ENCODE data around the gene XRCC1. TPM values are rescaled to one million over a fixed set of nuclear protein-coding genes. Genes with fewer than 3 reads are reported as not detected.
A peak's percentile ranks its signal among the peaks of the same experiment; 100 is the strongest.

Gene XRCC1
- total and polyA plus RNA-seq, 9 of the 15 experiments (the other 6 are each of a cell fraction or from before 2014, with no cell fraction given) = 1.5 to 36.9 (median 24.9) TPM

DNA sequence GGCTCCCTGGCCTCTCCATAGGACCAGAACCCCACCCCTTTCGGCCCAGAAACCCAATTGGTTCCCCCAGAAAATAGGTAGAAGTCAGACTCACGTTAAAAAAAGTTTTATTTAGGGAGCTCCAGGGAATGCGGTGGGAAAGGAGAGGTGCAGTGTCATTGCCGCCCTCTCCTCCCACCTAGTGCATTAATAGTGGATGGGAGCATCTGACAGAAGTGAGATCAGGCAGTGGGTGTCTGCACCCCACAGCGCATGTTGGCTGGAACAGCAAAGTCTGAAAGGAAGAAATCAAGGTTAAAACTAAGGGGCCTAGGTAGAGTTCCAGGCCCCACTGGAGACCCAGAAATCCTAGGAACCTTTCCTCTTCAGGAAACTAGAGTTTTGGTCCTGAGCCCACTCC lies 68.7 kb downstream of the XRCC1 start (continued):
- TF ChIP-seq ZBTB1 (CRISPR knock-in tag; IDR thresholded peaks at IDR 0.05; ENCODE audit: borderline replicate concordance, low read depth) (no peak), ARHGAP35 (IDR thresholded peaks at IDR 0.05; ENCODE audit: partially characterized antibody) (no peak), POLR3A (IDR thresholded peaks at IDR 0.05; ENCODE audit: borderline replicate concordance, extremely low read depth, insufficient read depth, insufficient read length) (no peak)

DNA sequence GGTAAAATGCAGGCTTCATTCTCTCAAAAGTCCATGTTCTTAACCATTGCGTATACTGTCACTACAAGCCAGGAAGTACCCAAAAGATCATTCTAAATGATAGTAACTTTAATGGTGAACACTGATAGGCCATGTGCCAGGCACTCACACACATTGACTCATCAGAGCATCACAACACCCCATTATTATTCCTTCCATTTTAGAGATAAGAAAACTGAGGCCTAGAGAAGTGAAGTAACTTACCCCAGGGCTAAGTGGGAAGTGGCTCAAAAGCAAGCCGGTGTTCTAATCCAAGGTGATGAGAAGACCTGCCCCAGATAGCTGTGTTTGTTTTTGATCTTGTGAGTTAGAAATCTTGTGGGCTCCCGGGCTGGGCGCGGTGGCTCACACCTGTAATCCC lies 69.4 kb downstream of the XRCC1 start:
- DNase-seq (ENCODE audit: extremely low read depth in 1 of 4, low spot score in 3 of 4) (peak in 1 of 4 experiments; percentile 31), ATAC-seq (no peak), FAIRE-seq (peak; percentile 11)
- H3K9me1 ChIP-seq (ENCODE audit: control insufficient read depth, insufficient read depth, low read length) = no peaks in the 10 kb centered on the region
- CTCF ChIA-PET (ENCODE audit: low intra/inter-chr PET ratio) = interaction anchor here (1.1 kb wide), 1 partner anchor 261 kb away, joined by 3 read pairs; no protein-coding TSS in a partner anchor
- no peak overlapping the region for H3K4me3 ChIP-seq
- H3K4me1 ChIP-seq (replicated peaks in 1 of 2; ENCODE audit: control insufficient read depth in 2 of 2, insufficient read depth in 2 of 2, low read length in 2 of 2) = peaks cover 21 to 33% of the 10 kb centered on the region in 2 experiments
- H4K20me1 ChIP-seq (replicated peaks; ENCODE audit: control insufficient read depth, insufficient read depth, low read length) = no peaks in the 10 kb centered on the region
- intact Hi-C loops (cut with micrococcal nuclease) (no loop called here), in situ Hi-C loops (cut with MboI) (no loop called here)
- WGBS (ENCODE audit: insufficient coverage, low coverage, missing lambda C conversion rate) = 75% methylated on average over 5 of the region's 5 CpGs
- BruUV-seq (replicated peaks) = no TSS peak
- H3K4me2 ChIP-seq (ENCODE audit: insufficient read depth, low read length) = no peak overlapping the region
- no peaks in the 10 kb centered on the region for H3K79me2 ChIP-seq (ENCODE audit: control insufficient read depth, insufficient read depth, low read length)
- H3K27ac ChIP-seq (ENCODE audit: extremely low read depth, low read depth, low read length) = no peak overlapping the region
- POLR2A ChIA-PET = interaction anchor here (0.8 kb wide), 1 partner anchor 42 kb away, joined by 7 read pairs; no protein-coding TSS in a partner anchor
- no peak overlapping the region for H3K9ac ChIP-seq (ENCODE audit: insufficient read depth in 1 of 2, low read depth in 2 of 2, low read length in 2 of 2)
- H2AFZ ChIP-seq (ENCODE audit: low read depth, low read length) = no peak overlapping the region
- 0 out of 3 replicates have a peak, but pooled peaks cover 2% of the 10 kb centered on the region for H3K36me3 ChIP-seq (ENCODE audit: control insufficient read depth, insufficient read depth, low read length)
- H3K9me3 ChIP-seq (replicated peaks; ENCODE audit: control insufficient read depth, insufficient read depth, low read depth, low read length) = no peaks in the 10 kb centered on the region
- no peaks in the 10 kb centered on the region for H3K27me3 ChIP-seq (ENCODE audit: control insufficient read depth in 2 of 2, insufficient read depth in 2 of 2, low read length in 2 of 2)
- TF ChIP-seq RBM25 (IDR thresholded peaks at IDR 0.05; ENCODE audit: low read depth, low read length, severe bottlenecking) (peak; percentile 94), ATF1 (CRISPR knock-in tag; IDR thresholded peaks at IDR 0.05) (no peak), ATF1 (tag; IDR thresholded peaks at IDR 0.05) (peak; percentile 28; the same call in 1 of the 2 replicates), ZFPM2 (CRISPR knock-in tag; IDR thresholded peaks at IDR 0.05) (no peak), ADNP (tag; IDR thresholded peaks at IDR 0.05) (peak; percentile 91), ESRRB (CRISPR knock-in tag; IDR thresholded peaks at IDR 0.05; ENCODE audit: borderline replicate concordance) (no peak), TBP (optimal IDR thresholded peaks at IDR 0.05; ENCODE audit: low read depth, low read length) (no peak), POLR2A (conservative IDR thresholded peaks at IDR 0.05) (no peak), CREM (IDR thresholded peaks at IDR 0.05; ENCODE audit: low read depth) (no peak), CBFA2T3 (IDR thresholded peaks at IDR 0.05) (peak; percentile 13; the same call in 1 of the 2 replicates), TRIM24 (IDR thresholded peaks at IDR 0.05) (no peak), NELFE (IDR thresholded peaks at IDR 0.05; ENCODE audit: insufficient read depth, insufficient read length) (no peak), FOSL1 (tag; conservative IDR thresholded peaks at IDR 0.05) (peak; percentile 86), KDM1A (IDR thresholded peaks at IDR 0.05) (peak; percentile 74 to 82), HDAC2 (IDR thresholded peaks at IDR 0.05) (peak; percentile 47; the same call in 1 of the 2 replicates)
- TF ChIP-seq, protein P1, sequence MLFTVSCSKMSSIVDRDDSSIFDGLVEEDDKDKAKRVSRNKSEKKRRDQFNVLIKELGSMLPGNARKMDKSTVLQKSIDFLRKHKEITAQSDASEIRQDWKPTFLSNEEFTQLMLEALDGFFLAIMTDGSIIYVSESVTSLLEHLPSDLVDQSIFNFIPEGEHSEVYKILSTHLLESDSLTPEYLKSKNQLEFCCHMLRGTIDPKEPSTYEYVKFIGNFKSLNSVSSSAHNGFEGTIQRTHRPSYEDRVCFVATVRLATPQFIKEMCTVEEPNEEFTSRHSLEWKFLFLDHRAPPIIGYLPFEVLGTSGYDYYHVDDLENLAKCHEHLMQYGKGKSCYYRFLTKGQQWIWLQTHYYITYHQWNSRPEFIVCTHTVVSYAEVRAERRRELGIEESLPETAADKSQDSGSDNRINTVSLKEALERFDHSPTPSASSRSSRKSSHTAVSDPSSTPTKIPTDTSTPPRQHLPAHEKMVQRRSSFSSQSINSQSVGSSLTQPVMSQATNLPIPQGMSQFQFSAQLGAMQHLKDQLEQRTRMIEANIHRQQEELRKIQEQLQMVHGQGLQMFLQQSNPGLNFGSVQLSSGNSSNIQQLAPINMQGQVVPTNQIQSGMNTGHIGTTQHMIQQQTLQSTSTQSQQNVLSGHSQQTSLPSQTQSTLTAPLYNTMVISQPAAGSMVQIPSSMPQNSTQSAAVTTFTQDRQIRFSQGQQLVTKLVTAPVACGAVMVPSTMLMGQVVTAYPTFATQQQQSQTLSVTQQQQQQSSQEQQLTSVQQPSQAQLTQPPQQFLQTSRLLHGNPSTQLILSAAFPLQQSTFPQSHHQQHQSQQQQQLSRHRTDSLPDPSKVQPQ (CRISPR knock-in tag; IDR thresholded peaks at IDR 0.05; ENCODE audit: borderline replicate concordance) = no peak
- TF ChIP-seq, protein P2, sequence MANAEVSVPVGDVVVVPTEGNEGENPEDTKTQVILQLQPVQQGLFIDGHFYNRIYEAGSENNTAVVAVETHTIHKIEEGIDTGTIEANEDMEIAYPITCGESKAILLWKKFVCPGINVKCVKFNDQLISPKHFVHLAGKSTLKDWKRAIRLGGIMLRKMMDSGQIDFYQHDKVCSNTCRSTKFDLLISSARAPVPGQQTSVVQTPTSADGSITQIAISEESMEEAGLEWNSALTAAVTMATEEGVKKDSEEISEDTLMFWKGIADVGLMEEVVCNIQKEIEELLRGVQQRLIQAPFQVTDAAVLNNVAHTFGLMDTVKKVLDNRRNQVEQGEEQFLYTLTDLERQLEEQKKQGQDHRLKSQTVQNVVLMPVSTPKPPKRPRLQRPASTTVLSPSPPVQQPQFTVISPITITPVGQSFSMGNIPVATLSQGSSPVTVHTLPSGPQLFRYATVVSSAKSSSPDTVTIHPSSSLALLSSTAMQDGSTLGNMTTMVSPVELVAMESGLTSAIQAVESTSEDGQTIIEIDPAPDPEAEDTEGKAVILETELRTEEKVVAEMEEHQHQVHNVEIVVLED (CRISPR knock-in tag; IDR thresholded peaks at IDR 0.05) = no peak
